ENCODE results near the gene SLC4A7. TPM values are rescaled to one million over a fixed set of nuclear protein-coding genes. Genes with fewer than 3 reads are reported as not detected.

Gene SLC4A7
- polyA plus RNA-seq, 1 of the 3 experiments (the other 2 are of a cell fraction) = 3.9 TPM

GRCh38 chr3:27368831-27369607, 115.2 kb downstream of the SLC4A7 start, which contains the start of gene NEK10 (continued):
- TF ChIP-seq REST (IDR thresholded peaks at IDR 0.05; ENCODE audit: low read depth, low read length) = no peak
- no peak for TF ChIP-seq MEF2A (IDR thresholded peaks at IDR 0.05; ENCODE audit: borderline replicate concordance, low read depth)
- TF ChIP-seq MAX (IDR thresholded peaks at IDR 0.05; ENCODE audit: low read depth) = no peak
- TF ChIP-seq RCOR1 (IDR thresholded peaks at IDR 0.05; ENCODE audit: low read length) = no peak
- no peak for TF ChIP-seq USF1 (IDR thresholded peaks at IDR 0.05; ENCODE audit: borderline replicate concordance, low read depth)
- TF ChIP-seq RXRA (IDR thresholded peaks at IDR 0.05; ENCODE audit: borderline replicate concordance, low read depth) = no peak

GRCh38 chr3:27366062-27366591, 118.1 kb downstream of the SLC4A7 start:
- 100% methylated on average over 1 of the region's 1 CpG for WGBS (ENCODE audit: low lambda C conversion rate)
- CTCF ChIA-PET = interaction anchor here (0.7 to 1.9 kb wide), 7 partner anchors 8 to 315 kb away, joined by 3 to 9 read pairs (median 3); no protein-coding TSS in a partner anchor
- H3K4me2 ChIP-seq = no peak overlapping the region

More at GRCh38 chr3:27366062-27366591, 118.1 kb downstream of the SLC4A7 start:
- DNase-seq = no peak
- Histone ChIP-seq H3K9me2 (no peaks in the 10 kb centered on the region), H3F3A (replicated peaks; ENCODE audit: insufficient read depth) (peaks cover 14% of the 10 kb centered on the region), H3K27ac (ENCODE audit: low read depth in 2 of 2, low read length in 1 of 2) (no peak overlapping the region), H3K79me2 (ENCODE audit: insufficient read depth) (no peaks in the 10 kb centered on the region), H3K9ac (no peak overlapping the region), H3K27me3 (ENCODE audit: insufficient read depth) (no peaks in the 10 kb centered on the region), H4K20me1 (ENCODE audit: insufficient read depth) (no peaks in the 10 kb centered on the region), H3K4me1 (ENCODE audit: control insufficient read depth in 1 of 2, insufficient read depth in 2 of 2, low read depth in 1 of 2, low read length in 1 of 2) (peaks cover 0 to 6% of the 10 kb centered on the region in 2 experiments; a peak in 1 of 4 replicates), H3K9me3 (no peaks in the 10 kb centered on the region), H3K36me3 (replicated peaks in 1 of 2; ENCODE audit: control insufficient read depth in 1 of 2, insufficient read depth in 2 of 2, low read length in 1 of 2) (no peaks in the 10 kb centered on the region), H2AFZ (ENCODE audit: low read depth) (no peak overlapping the region), H3K4me3 (ENCODE audit: low read depth in 2 of 2, low read length in 1 of 2) (no peak overlapping the region)
- TF ChIP-seq SMC3 (IDR thresholded peaks at IDR 0.05; ENCODE audit: low read depth, low read length) (no peak), RFX5 (IDR thresholded peaks at IDR 0.05; ENCODE audit: low read length) (no peak), FOXM1 (IDR thresholded peaks at IDR 0.05; ENCODE audit: low read depth) (no peak), MXI1 (IDR thresholded peaks at IDR 0.05; ENCODE audit: low read depth, low read length) (no peak), GATA2 (CRISPR knock-in tag; IDR thresholded peaks at IDR 0.05) (no peak), EP300 (IDR thresholded peaks at IDR 0.05; ENCODE audit: borderline replicate concordance in 1 of 2, low read depth in 1 of 2, low read length in 1 of 2) (no peak), CHD2 (IDR thresholded peaks at IDR 0.05; ENCODE audit: low read length, partially characterized antibody) (no peak)
- POLR2A ChIA-PET = no interaction called here

Measured in SK-N-SH (cell line).